ENCODE data around the gene CCR1.

The CCR1 gene

GRCh38 chr3:46202535-46202934 lies 5.6 kb downstream of the CCR1 start:
- Histone ChIP-seq H3K4me2 (ENCODE audit: low read length) (no peak overlapping the region), H2AFZ (ENCODE audit: low read length) (no peak overlapping the region), H3K4me3 (ENCODE audit: low read depth, low read length, poor library complexity, severe bottlenecking) (no peak overlapping the region), H3K27me3 (ENCODE audit: insufficient read depth, low read length) (no peaks in the 10 kb centered on the region), H3K4me1 (ENCODE audit: insufficient read depth, low read length, severe bottlenecking) (no peaks in the 10 kb centered on the region), H3K9me3 (ENCODE audit: low read length) (no peaks in the 10 kb centered on the region), H3K79me2 (ENCODE audit: insufficient read depth, low read length) (no peaks in the 10 kb centered on the region), H3K9me2 (ENCODE audit: low read depth, low read length) (no peaks in the 10 kb centered on the region), H3K27ac (ENCODE audit: low read depth, low read length, poor library complexity, severe bottlenecking) (no peak overlapping the region), H3K36me3 (ENCODE audit: insufficient read depth, low read length) (no peaks in the 10 kb centered on the region), H3K9ac (ENCODE audit: low read length) (no peak overlapping the region), H4K20me1 (ENCODE audit: insufficient read depth, low read length) (no peaks in the 10 kb centered on the region), H3F3A (ENCODE audit: insufficient read depth, low read length) (no peaks in the 10 kb centered on the region)
- no peak for TF ChIP-seq CTCF (IDR thresholded peaks at IDR 0.05; ENCODE audit: low read length)
- no peak for TF ChIP-seq EZH2 (IDR thresholded peaks at IDR 0.05; ENCODE audit: borderline replicate concordance, low read length)

- no peaks in the 10 kb centered on the region for H3K9me3 ChIP-seq (ENCODE audit: low read length)
Observed at GRCh38 chr3:46200790-46201189, 7.3 kb downstream of the CCR1 start.

GRCh38 chr3:46200211-46200610 lies 7.9 kb downstream of the CCR1 start:
- Histone ChIP-seq H3K27me3 (ENCODE audit: insufficient read depth, low read length) (no peaks in the 10 kb centered on the region), H3K9me2 (ENCODE audit: low read depth, low read length) (no peaks in the 10 kb centered on the region), H3K4me2 (ENCODE audit: low read length) (no peak overlapping the region), H3K9ac (ENCODE audit: low read length) (no peak overlapping the region), H4K20me1 (ENCODE audit: insufficient read depth, low read length) (no peaks in the 10 kb centered on the region), H3K27ac (ENCODE audit: low read depth, low read length, poor library complexity, severe bottlenecking) (no peak overlapping the region), H3K4me1 (ENCODE audit: insufficient read depth, low read length, severe bottlenecking) (no peaks in the 10 kb centered on the region), H3K4me3 (ENCODE audit: low read depth, low read length, poor library complexity, severe bottlenecking) (no peak overlapping the region), H3K9me3 (ENCODE audit: low read length) (peaks cover 2% of the 10 kb centered on the region; the same call in 1 of the 2 replicates), H3F3A (ENCODE audit: insufficient read depth, low read length) (no peaks in the 10 kb centered on the region), H3K36me3 (ENCODE audit: insufficient read depth, low read length) (no peaks in the 10 kb centered on the region), H3K79me2 (ENCODE audit: insufficient read depth, low read length) (no peaks in the 10 kb centered on the region), H2AFZ (ENCODE audit: low read length) (no peak overlapping the region)
- no peak for TF ChIP-seq CTCF (IDR thresholded peaks at IDR 0.05; ENCODE audit: low read length)
- no peak for TF ChIP-seq EZH2 (IDR thresholded peaks at IDR 0.05; ENCODE audit: borderline replicate concordance, low read length)

More at GRCh38 chr3:46200790-46201189, 7.3 kb downstream of the CCR1 start:
- Histone ChIP-seq H2AFZ (ENCODE audit: low read length) (no peak overlapping the region), H3K9ac (ENCODE audit: low read length) (no peak overlapping the region), H3K36me3 (ENCODE audit: insufficient read depth, low read length) (no peaks in the 10 kb centered on the region), H3K4me3 (ENCODE audit: low read depth, low read length, poor library complexity, severe bottlenecking) (no peak overlapping the region), H3F3A (ENCODE audit: insufficient read depth, low read length) (no peaks in the 10 kb centered on the region), H3K79me2 (ENCODE audit: insufficient read depth, low read length) (no peaks in the 10 kb centered on the region), H3K9me2 (ENCODE audit: low read depth, low read length) (no peaks in the 10 kb centered on the region), H4K20me1 (ENCODE audit: insufficient read depth, low read length) (no peaks in the 10 kb centered on the region), H3K27ac (ENCODE audit: low read depth, low read length, poor library complexity, severe bottlenecking) (no peak overlapping the region), H3K4me2 (ENCODE audit: low read length) (no peak overlapping the region), H3K27me3 (ENCODE audit: insufficient read depth, low read length) (no peaks in the 10 kb centered on the region), H3K4me1 (ENCODE audit: insufficient read depth, low read length, severe bottlenecking) (no peaks in the 10 kb centered on the region)
- no peak for TF ChIP-seq CTCF (IDR thresholded peaks at IDR 0.05; ENCODE audit: low read length)
- no peak for TF ChIP-seq EZH2 (IDR thresholded peaks at IDR 0.05; ENCODE audit: borderline replicate concordance, low read length)
